NB4 (cell line): ENCODE measurements around the gene TAB2.

Source experiments
- DNase-seq: peaks from one replicate; pipeline ENCODE4 v3.0.0; 2010; ENCODE audit warnings: low read depth
- H3K4me3 ChIP-seq: one replicate; pipeline ENCODE4 v1.5.1; 2011; ENCODE audit warnings: mild to moderate bottlenecking, low read depth, low read length, moderate library complexity
- MYC ChIP-seq: IDR thresholded peaks from 2 replicates; pipeline ENCODE4 v1.6.1; 2011; ENCODE audit warnings: low read depth, low read length
- POLR2A ChIP-seq: IDR thresholded peaks from 2 replicates; pipeline ENCODE4 v1.6.1; 2011; ENCODE audit warnings: mild to moderate bottlenecking; ENCODE audit not compliant: insufficient read length; ENCODE audit errors: extremely low read depth
- TF ChIP-seq, protein P1 (sequence below): IDR thresholded peaks from 2 replicates; pipeline ENCODE4 v1.6.1; 2011; ENCODE audit warnings: low read depth, low read length
- TF ChIP-seq, protein P2 (sequence below): IDR thresholded peaks from one replicate; pipeline ENCODE4 v1.5.1; 2012; ENCODE audit warnings: low read depth, low read length

The TAB2 gene

DNA sequence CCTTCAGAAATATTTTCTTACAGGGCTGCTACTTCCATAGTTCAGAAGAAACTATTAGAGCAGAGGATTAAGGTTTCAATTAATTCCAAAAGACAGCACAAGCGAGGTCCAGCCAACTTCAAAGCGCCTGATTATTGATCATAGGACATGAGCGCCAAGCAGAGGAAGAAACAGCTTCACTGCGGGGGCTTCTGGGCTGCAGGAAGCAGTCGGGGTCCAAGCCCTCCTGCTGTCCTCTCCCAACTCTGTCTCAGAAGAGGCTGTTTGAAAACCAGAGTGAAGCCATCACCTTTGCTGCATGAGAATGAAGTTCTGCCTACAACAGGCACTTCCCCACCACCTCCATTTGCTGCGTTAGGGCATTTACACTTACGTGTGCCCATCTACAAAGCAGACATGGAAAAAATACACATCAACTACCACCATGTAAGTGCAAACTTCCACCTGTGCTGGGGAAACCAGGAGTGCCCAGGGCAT is 106.5 kb downstream of the TAB2 start:
- no peak overlapping the region for H3K4me3 ChIP-seq
- no peak for TF ChIP-seq MYC
- TF ChIP-seq, protein P1, sequence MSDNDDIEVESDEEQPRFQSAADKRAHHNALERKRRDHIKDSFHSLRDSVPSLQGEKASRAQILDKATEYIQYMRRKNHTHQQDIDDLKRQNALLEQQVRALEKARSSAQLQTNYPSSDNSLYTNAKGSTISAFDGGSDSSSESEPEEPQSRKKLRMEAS: no peak
- TF ChIP-seq, protein P2, sequence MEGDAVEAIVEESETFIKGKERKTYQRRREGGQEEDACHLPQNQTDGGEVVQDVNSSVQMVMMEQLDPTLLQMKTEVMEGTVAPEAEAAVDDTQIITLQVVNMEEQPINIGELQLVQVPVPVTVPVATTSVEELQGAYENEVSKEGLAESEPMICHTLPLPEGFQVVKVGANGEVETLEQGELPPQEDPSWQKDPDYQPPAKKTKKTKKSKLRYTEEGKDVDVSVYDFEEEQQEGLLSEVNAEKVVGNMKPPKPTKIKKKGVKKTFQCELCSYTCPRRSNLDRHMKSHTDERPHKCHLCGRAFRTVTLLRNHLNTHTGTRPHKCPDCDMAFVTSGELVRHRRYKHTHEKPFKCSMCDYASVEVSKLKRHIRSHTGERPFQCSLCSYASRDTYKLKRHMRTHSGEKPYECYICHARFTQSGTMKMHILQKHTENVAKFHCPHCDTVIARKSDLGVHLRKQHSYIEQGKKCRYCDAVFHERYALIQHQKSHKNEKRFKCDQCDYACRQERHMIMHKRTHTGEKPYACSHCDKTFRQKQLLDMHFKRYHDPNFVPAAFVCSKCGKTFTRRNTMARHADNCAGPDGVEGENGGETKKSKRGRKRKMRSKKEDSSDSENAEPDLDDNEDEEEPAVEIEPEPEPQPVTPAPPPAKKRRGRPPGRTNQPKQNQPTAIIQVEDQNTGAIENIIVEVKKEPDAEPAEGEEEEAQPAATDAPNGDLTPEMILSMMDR: no peak
- no peak for TF ChIP-seq POLR2A
- no peak for DNase-seq

DNA sequence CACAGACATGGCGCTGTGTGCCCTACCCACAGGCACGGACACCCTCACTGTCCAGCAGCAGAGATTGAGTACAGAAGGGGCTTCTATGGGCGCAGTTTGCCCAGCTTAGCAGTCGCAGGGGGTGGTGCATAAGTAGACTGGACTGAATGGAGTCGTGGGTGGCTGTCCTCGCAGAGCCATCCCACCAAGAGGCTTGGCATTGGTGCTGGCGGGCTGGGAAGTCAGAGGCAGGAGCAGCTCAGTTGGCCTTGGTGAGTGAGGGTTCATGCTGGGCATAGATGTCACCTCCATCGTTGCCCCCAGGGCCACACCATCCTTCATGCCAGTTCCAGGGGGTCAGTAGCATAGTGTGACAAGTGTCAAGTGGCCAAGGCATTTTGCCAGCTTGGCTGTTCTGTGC is 107.7 kb downstream of the TAB2 start:
- no peak overlapping the region for H3K4me3 ChIP-seq
- no peak for DNase-seq
- TF ChIP-seq MYC (no peak), POLR2A (no peak)
- TF ChIP-seq, protein P2: no peak
- TF ChIP-seq, protein P1: no peak

- TF ChIP-seq MYC (no peak), POLR2A (no peak)
- TF ChIP-seq, protein P1: no peak
- TF ChIP-seq, protein P2: no peak
- no peak overlapping the region for H3K4me3 ChIP-seq
- no peak for DNase-seq
These were observed 108.2 kb downstream of the TAB2 start for GRCh38 chr6:149425754-149426153.

DNA sequence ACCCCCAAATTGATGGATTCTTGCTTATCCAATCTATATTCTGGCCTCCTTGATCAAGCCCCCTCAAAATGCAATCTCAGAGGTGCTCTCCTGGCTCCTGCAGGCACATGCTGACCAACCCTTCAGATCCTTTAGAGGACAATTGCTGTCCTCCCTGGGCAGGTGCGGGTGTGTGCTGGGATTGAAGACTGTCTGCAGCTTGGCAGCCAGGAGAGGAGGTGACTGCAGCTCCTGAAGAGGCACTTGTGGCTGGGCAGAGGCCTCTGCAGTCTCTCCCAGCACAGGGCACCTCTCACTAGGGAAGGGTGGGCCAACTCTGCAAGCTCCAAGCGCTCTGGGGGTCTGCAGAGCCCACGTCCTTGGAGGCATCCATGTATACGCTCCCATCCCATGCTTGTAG is 111.1 kb downstream of the TAB2 start:
- TF ChIP-seq MYC (no peak), POLR2A (no peak)
- TF ChIP-seq, protein P1: no peak
- TF ChIP-seq, protein P2: no peak
- DNase-seq: no peak

DNA sequence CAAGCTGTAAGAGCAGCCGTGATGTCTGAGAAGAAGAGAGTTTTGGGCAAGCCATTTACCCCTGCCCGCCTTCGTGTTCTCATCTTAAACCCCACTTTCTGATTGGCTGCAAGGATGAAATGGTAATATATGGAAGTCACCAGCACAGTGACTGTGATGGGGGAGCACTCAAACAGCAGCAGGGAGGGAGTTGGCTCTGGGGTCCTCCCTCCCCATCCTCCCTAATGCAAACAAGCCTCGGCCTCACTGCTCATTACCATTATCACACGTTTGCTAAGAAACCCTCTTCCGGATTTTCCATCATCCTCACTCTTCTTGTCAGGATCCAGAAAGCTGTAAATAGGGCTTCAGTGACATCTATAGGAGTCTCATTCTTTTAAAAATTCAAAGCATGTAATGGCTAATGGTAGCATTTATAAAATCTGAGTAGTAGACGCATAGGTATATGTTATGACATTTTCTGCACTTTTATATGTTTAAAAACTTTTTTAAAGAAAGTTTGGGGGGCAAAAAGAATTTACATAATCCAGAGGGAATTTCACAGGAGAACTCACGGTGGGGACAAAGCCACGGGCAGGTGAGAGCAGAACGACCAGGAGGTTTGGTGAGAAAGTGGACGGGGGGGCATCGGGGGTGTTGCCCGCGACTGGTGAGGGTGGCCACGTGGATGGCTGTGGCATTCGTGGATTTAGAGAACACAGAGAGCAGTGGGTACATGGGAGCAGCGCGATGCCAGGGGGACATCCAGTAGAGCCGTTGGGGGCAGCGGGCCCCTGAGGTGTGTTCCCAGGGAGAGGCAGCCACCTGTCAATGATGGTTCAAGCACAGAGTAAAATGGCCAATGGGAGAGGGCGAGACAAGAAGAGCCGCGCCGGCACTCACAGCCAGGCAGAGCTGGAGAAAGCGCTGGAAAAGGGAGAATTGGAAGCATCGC is 112.2 kb downstream of the TAB2 start:
- DNase-seq: no peak
- TF ChIP-seq, protein P2: no peak
- TF ChIP-seq MYC (no peak), POLR2A (no peak)
- TF ChIP-seq, protein P1: no peak

More for the DNA sequence above, 111.1 kb downstream of the TAB2 start:
- H3K4me3 ChIP-seq: no peak overlapping the region

More for the DNA sequence above, 112.2 kb downstream of the TAB2 start:
- no peak overlapping the region for H3K4me3 ChIP-seq
